ENCODE results near the gene TWNK.
A peak's percentile ranks its signal among the peaks of the same experiment; 100 is the strongest.
"Not testable (repeated sequence)": the region's sequence is repeated elsewhere in the genome, so short reads cannot be mapped to it uniquely, and the experiment has no call there.

Gene TWNK

GRCh38 chr10:101030496-101031127, 43.3 kb downstream of the TWNK start:
- DNase-seq (ENCODE audit: low spot score), result no peak

DNA sequence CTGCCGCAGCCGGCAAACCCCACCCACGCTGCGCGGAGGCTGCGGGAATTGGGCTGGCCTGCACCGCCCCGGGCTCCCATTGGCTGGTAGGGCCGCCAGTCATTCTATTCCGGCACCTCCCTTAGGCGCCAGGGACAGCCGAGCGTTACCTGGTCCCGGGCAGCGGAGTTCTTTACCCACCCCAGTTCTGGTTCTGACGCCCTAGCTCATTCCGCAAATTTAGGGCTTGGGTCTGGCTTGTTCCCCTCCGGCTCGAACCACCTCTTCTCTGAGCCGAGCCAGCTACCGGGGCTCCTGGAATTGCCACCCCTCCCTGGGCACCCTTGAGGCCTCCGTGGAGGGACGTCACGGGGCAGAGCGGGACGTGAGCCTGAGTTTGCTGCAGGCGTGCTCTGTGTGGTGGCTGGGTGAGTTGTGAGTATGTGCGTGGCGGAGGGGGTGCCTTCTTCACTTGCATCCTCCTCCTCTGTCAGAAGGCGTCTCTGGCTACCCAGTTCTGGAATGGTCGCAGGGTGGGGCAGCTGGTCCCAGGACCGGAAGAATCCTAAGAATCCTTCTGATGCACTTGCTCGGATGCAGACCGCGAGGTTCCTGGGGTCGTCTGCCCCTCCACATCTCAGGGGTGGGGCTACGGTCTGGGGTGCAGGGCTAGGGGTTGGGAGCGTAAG, 43.9 kb downstream of the TWNK start, which contains the start of the genes PDZD7 and SFXN3:
Gene PDZD7, minus strand, starts transcription at position 2 of the 668 bp plus-strand sequence. CDS start 910 bp downstream, outside the sequence.
Gene SFXN3, plus strand, starts transcription at position 107 of the 668 bp plus-strand sequence. CDS start 3,461 bp downstream, outside the sequence.
- DNase-seq (ENCODE audit: low spot score), result peak; percentile 95

- peak; percentile 70 for DNase-seq (ENCODE audit: low spot score)
Measured at GRCh38 chr10:101031796-101032636, 44.7 kb downstream of the TWNK start.

- no peak for DNase-seq (ENCODE audit: low spot score)
Measured at GRCh38 chr10:101032637-101033224, 45.4 kb downstream of the TWNK start.

- no peak for DNase-seq (ENCODE audit: low spot score)
Measured at GRCh38 chr10:101033276-101033675, 45.9 kb downstream of the TWNK start.

DNA sequence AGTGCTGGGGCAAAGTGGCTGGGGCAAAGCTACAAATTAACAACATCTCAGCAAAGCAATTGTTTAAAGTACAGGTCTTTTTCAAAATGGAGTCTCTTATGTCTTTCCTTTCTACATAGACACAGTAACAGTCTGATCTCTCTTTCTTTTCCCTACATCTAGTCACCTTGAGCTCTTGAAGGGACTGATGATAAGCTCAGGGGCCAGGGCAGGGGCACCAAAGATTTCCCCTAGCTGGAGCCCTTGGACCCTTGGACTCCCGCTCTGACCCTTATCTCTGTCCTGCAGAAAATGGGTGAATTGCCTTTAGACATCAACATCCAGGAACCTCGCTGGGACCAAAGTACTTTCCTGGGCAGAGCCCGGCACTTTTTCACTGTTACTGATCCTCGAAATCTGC, 47.1 kb downstream of the TWNK start:
- DNase-seq (ENCODE audit: low spot score), result not testable (repeated sequence)

- DNase-seq (ENCODE audit: low spot score), result no peak
Measured at GRCh38 chr10:101035314-101035713, 48.0 kb downstream of the TWNK start.

DNA sequence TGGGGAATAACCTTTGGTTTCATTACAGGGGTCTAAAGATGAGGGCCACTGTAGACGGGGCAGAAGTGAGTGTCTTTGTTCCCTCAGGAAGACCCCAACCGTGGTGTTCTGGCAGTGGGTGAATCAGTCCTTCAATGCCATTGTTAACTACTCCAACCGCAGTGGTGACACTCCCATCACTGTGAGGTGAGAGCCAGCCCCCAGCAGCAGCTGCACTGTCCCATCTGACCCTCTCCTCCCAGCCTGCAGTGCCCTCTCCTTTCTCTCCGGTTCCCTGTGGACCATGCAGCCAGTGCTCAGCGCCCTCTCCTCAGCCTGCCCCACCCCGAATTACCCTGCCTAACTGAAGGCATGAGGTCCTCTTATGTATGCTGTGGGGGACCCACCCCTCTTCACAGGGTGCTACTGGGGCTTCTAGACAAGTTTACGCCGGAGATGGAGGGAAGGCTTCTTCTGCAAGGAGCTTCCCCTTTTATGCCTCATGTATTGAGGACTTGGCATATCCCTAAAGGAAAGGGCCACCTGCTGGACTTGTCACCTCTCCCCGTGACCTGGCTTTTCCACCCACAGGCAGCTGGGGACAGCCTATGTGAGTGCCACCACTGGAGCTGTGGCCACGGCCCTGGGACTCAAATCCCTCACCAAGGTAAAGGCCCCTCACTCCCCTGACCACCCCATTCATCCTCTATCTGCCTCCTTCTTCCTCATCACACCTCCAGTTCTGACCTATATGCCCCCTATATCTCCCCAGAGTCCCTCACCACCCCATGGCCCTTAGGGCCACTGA, 48.8 kb downstream of the TWNK start:
- DNase-seq (ENCODE audit: low spot score), result no peak

DNA sequence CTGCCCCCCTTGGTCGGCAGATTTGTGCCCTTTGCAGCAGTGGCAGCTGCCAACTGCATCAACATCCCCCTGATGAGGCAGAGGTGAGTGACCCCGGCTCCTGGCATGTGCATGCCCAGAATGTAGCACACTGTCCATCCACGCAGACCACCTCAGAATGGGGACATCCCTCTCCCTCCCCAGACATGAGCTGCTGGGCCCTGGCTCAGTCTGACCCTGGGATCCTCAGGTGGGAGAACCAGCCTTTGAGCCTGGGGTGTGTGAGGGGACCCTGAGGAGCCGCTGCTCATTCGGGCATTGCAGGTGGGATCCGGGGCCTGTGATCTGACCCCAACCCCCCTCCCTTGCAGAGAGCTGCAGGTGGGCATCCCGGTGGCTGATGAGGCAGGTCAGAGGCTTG, 49.4 kb downstream of the TWNK start:
- no peak for DNase-seq (ENCODE audit: low spot score)

- no peak for DNase-seq (ENCODE audit: low spot score)
Measured at GRCh38 chr10:101038484-101038883, 51.1 kb downstream of the TWNK start.

DNA sequence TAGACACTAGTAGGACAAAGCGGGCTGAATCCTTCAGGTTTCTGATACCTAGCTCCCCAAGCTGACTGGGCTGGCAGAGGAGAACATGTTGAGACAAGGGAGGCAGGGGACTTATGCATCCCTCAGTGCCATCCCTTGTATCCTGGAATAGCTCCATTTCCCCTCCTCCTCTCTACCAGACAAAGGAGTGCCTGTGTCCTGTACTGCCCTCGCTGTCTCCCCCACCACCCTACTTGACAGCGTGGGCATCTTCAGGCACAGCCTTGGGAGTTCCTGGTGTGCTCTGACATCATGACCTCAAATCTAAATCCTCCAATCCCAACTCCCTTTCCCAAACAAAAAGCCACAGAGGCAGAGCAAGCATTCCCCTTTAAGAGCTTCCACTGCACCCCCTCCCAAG, 52.7 kb downstream of the TWNK start:
- no peak for DNase-seq (ENCODE audit: low spot score)

DNA sequence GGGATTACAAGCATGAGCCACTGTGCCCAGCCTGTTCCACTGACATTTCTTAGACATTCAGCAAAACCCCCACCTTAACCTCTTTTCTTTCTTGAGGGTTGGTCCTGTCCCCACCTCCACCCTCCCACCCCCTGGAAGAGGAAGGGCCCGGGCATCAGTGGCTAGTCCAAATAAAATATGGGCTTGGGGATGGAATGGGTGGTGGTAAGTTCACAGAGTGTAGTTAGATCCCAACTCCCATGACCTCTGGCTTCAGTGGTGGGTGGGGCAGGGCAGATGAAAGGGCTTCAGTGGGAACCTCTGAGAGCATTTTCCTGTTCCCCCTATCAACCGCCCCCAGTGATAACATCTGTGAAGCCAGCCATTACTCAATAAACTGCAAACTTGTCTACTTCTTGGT, 53.5 kb downstream of the TWNK start:
- no peak for DNase-seq (ENCODE audit: low spot score)

DNA sequence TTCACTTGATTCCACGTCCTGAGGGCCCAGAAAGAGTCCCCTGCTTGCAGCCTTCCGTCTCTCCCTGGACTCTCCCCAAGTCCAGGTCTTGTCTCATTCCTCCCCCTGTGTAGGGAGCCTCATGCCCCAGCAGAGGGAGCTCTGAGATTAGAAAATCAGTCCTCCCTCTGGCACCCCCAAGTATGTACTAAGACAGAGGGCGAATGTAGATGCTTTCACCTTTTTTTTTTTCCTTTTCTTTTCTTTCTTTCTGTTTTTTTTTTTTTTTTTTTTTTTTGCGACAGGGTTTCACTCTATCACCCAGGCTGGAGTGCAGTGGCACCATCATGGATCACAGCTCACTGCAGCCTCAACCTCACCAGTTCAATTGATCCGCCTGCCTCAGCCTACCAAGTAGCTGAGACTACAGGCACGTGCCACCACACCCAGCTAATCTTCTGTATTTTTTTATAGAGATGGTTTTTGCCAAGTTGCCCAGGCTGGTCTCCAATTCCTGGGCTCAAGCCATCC, 54.0 kb downstream of the TWNK start:
- peak; percentile 84 for DNase-seq (ENCODE audit: low spot score)

DNA sequence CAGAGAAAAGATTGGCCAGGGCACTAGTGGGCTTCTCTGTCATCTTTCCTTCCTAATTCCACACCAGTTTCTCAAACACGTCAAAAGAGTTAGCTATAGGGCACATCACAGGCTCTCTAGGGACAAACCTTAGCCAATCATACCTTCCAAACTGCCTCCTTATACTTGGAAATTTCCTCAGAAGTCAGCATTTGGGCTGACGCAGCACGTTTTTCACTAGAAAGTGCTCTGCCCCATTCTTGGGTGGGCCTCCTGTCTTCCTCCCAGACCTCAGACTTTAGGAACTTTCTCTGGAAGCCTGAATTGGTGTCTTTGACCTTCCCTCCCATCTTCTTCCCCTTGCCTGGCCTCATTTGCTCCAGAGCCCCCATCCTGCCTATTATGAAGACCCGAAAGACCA, 54.8 kb downstream of the TWNK start:
- no peak for DNase-seq (ENCODE audit: low spot score)

- peak; percentile 89 for DNase-seq (ENCODE audit: low spot score)
Measured at GRCh38 chr10:101042667-101043362, 55.5 kb downstream of the TWNK start.

DNA sequence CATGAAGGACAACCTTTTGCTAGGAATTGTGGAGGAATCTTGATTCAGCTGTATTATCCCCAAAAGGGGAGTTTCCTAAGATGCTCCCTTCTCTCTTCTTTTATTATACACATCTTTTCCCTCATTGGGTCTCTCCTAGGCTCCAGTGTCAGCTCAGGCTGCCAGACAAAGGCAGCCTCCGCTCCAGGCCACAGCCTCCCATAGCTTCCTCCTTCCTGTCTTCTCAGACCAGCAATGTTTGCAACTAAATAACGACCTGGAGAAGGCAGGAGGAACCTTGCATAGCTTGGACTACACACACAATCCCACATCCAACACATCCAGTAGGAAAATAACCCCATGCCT, 56.0 kb downstream of the TWNK start:
- no peak for DNase-seq (ENCODE audit: low spot score)
